Neural cell (in vitro differentiated cells): ENCODE results near the gene MBNL3.

Experiments used
- CTCF ChIP-seq: fragments of 450-650 bp; IDR thresholded peaks from 2 replicates; pipeline ENCODE4 v1.5.1; 2014; ENCODE audit warnings: antibody characterized with exemption, mild to moderate bottlenecking, moderate library complexity; ENCODE audit not compliant: poor library complexity, severe bottlenecking
- EP300 ChIP-seq: fragments of 450-650 bp; conservative IDR thresholded peaks from 2 replicates; pipeline ENCODE4 v1.6.1; 2014; ENCODE audit warnings: antibody characterized with exemption, mild to moderate bottlenecking, moderate library complexity; ENCODE audit not compliant: poor library complexity, severe bottlenecking
- EZH2 ChIP-seq: fragments of 200-600, 300-800 bp; shearing (Covaris generic), sonication (generic); IDR thresholded peaks from 2 replicates; pipeline ENCODE4 v1.6.1; 2014; ENCODE audit warnings: antibody characterized with exemption, low read length, borderline replicate concordance, mild to moderate bottlenecking; ENCODE audit not compliant: insufficient read depth, poor library complexity, severe bottlenecking
- RAD21 ChIP-seq: fragments of 450-650 bp; conservative IDR thresholded peaks from 2 replicates; pipeline ENCODE4 v1.6.1; 2014; ENCODE audit warnings: antibody characterized with exemption, mild to moderate bottlenecking, moderate library complexity

GRCh38 chrX:132504417-132504816, 15.6 kb upstream of the MBNL3 start:
- no peak for TF ChIP-seq EZH2
- TF ChIP-seq CTCF = no peak
- peak; percentile 19 for TF ChIP-seq EP300
- TF ChIP-seq RAD21 = no peak
